ENCODE measurements around the gene MYOZ3.

MYOZ3 gene

DNA sequence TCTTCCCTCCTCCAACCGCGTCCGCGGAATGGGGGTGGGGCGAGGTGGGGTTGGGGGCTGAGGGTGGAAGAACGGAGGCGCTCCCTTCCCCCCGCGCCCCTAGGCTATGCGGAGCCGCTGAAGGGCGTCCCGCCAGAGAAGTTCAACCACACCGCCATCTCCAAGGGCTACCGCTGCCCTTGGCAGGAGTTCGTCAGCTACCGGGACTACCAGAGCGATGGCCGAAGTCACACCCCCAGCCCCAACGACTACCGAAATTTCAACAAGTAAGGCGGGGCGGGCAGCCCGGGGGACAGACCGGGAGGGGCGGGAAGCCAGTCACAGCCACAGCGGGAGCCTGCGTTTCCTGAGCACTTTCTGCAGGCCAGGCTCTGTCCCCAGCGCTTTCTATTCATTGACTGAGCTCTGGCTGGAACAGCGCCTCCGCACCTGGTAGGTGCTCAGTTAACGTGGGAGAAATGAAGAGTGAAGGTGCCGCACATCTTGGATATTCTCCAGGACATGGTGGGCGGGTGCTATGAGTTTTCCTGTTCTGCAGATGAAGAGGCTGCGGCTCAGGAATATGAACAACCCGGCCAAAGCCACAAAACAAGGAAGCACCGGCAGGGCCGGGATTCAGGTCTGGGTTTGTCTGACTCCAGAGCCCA, 11.3 kb downstream of the MYOZ3 start:
- Histone ChIP-seq H3K4me3 (peak overlapping the region; percentile 33 to 47 (median 35)), H3K27ac (peak overlapping the region in 17 of 21 experiments; percentile 0 to 57 (median 29))

GRCh38 chr5:150672884-150673275, 11.8 kb downstream of the MYOZ3 start:
- Histone ChIP-seq H3K4me3 (peak overlapping the region in 4 of 7 experiments; percentile 33 to 47 (median 38)), H3K27ac (peak overlapping the region in 11 of 21 experiments; percentile 7 to 55 (median 37))

GRCh38 chr5:150674341-150674821, 13.3 kb downstream of the MYOZ3 start:
- Histone ChIP-seq H3K27ac (peak overlapping the region in 11 of 21 experiments; percentile 3 to 73 (median 55)), H3K4me3 (no peak overlapping the region)

DNA sequence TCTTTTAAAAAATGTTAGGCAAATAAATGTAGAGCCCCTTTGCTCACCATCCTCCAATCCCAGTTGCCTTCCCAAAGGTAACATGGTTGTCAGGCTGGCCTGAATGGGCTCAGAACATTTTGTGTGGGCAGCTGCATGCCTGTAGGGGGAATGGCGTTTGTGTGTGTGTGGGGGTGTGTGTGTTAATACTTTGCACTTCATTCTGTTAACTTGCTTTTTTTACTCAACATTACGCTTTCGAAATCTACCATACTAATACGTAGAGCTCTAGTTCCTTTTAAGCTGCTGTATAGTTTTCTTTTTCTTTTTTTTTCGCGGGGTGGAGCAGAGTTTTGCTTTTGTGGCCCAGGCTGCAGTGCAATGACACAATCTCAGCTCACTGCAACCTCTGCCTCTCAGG, 14.0 kb downstream of the MYOZ3 start:
- Histone ChIP-seq H3K27ac (peak overlapping the region in 2 of 21 experiments; percentile 6 to 52), H3K4me3 (no peak overlapping the region)

GRCh38 chr5:150676578-150676977, 15.5 kb downstream of the MYOZ3 start:
- H3K4me3 ChIP-seq: no peak overlapping the region
- no peak overlapping the region for H3K27ac ChIP-seq

DNA sequence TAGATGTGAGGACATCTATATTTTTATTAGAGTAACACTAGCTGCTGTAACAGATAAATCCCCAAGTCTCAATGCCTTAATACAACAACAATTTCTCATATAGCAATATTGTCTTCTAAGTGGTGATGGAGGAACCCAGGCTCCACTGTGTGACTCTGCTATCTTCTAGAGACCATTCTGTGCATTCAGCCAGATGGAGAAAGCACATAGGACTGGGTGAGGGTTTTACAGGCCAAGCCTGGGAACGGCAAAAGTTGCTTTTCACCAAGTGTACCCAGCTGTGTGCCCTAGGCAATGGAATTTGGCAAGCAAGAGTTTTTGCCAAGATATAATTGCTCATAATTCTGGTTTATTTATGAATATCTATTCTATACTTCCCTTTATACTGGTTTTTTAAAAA, 28.1 kb downstream of the MYOZ3 start:
- no peak overlapping the region for H3K4me3 ChIP-seq
- no peak overlapping the region for H3K27ac ChIP-seq

GRCh38 chr5:150690760-150691159, 29.7 kb downstream of the MYOZ3 start:
- Histone ChIP-seq H3K4me3 (no peak overlapping the region), H3K27ac (no peak overlapping the region)

GRCh38 chr5:150692276-150692675, 31.2 kb downstream of the MYOZ3 start:
- no peak overlapping the region for H3K27ac ChIP-seq
- no peak overlapping the region for H3K4me3 ChIP-seq

GRCh38 chr5:150694612-150695011, 33.6 kb downstream of the MYOZ3 start:
- Histone ChIP-seq H3K27ac (no peak overlapping the region), H3K4me3 (no peak overlapping the region)

DNA sequence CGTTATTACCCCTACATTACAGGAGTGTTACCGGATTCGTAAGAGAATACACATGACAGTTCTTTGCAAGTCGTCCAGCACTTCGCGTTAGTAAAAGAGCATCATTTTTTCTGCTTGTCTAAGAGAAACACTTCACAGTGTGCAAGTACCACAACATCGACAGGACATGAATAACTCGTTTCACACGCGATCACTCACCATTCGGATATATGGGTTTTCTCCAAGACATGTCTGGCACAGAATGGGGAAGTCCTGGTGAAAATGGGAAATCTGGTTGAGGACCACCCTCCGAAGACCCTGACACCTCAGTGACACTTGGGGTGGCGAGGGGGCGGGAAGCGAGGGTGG, 39.2 kb downstream of the MYOZ3 start:
- H3K4me3 ChIP-seq: peak overlapping the region; percentile 61 to 97 (median 79)

DNA sequence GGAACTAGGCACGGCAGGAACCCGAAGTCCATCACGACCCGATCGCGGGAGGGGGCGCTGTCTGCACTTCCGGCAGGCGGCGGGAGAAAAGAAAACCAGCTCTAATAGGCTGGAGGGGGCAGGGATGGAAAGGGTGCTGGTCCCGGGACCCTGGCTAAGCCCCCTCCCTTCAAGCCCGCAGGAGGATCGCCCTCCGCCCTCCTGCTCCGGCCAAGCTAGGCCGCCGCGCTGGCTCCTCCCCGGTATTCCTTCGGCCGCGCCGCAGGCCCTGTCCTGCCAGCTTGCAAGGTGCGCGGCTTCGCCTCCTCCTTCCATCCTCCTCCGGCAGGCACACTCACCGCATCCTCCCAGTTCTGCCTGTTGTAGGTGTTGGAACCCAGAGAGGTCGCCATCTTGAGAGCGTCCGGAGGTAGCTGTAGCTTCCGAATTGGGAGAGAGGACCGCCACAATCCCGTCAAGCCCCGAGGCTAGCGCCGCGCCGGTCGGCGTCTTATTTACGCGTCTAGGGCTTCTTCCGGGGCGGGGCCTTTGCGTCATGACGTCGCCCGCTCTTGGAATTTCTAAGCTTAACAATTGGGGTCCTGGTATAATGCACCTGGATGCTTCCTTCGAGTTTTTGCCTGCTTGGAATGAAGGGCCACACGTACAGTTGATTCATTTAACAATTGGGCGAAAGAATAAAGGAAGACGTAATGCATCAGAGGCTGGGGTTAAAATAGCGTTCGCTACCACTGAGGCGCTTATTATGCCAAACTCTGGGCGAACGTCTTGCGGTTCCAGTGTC, 39.7 kb downstream of the MYOZ3 start, which contains the start of gene RBM22:
TSS of gene RBM22 (minus strand) at position 469 of the 784 bp plus-strand sequence. CDS start at position 392, 77 bp downstream.
- Histone ChIP-seq H3K4me3 (peak within 1 kb of the TSS; percentile 61 to 97 (median 79)), H3K27ac (peak within 1 kb of the TSS; percentile 87 to 100 (median 97))

More for the DNA sequence above, 39.2 kb downstream of the MYOZ3 start:
- peak overlapping the region in 20 of 21 experiments; percentile 88 to 100 (median 98) for H3K27ac ChIP-seq

DNA sequence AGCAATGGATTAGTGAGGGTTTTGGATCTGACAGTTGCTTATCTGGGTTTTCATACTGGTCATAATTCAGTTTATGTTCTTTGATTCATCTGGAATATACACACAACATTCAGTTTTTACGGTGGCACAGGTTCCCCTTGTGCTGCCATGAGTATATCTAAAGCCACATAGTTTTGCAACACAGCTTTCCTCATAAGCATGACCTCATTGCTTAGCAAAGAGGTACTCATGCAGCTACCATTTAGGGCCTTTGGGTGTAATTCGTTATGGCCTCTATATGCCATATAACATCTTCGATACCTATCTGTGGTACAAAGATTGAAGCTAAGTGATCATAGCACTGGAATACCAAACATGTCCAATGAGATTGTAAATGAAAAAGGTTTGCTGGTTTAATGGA, 42.7 kb downstream of the MYOZ3 start:
- no peak overlapping the region for H3K4me3 ChIP-seq
- H3K27ac ChIP-seq: no peak overlapping the region

DNA sequence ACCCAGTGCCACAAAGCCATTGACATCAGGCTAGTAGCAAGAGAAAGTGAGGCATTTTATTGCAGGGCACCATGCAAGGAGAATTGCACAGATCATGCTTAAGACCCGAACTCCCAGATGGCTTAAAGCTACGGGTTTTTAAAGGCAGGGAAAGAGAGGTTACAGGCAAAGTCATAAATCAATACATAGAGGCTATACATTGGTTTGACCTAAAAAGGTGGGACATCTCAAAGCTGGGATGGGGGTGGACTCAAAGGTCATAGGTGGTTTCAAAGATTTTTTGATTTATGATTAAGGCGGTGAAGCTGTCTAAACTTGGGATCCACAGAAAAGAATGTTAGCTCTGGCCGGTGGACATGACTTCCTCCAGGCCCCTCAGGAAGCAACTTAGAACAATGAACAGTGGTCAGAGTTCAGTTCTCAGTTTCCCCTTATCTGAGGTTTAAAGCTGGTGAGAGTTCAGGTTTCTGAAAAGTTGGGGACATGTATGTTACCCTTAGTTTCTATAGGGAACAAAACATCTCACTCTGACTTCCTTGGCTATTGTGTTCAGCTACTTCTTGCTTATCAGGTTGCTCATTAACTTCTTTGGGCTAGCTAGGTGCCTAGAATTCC, 45.8 kb downstream of the MYOZ3 start:
- Histone ChIP-seq H3K27ac (no peak overlapping the region), H3K4me3 (no peak overlapping the region)

DNA sequence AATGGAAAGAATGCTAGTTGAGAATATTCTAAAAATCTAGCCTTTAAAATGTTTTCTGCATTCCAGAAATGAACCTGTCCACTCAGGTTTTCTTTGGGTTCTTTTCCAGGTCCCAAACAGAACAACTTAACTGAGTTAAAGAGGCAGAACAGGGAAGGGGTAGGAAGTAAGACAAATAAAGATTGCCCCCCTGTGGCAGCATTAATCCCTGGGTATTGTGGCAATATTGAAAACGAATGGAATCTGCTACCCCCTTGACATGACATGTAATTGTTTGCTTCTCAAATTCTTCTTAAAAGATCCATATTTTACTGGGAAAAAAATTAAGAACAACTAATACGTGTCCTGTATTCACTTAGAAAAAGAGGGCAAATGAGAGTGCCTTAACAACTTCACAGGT, 49.1 kb downstream of the MYOZ3 start:
- no peak overlapping the region for H3K4me3 ChIP-seq
- no peak overlapping the region for H3K27ac ChIP-seq

DNA sequence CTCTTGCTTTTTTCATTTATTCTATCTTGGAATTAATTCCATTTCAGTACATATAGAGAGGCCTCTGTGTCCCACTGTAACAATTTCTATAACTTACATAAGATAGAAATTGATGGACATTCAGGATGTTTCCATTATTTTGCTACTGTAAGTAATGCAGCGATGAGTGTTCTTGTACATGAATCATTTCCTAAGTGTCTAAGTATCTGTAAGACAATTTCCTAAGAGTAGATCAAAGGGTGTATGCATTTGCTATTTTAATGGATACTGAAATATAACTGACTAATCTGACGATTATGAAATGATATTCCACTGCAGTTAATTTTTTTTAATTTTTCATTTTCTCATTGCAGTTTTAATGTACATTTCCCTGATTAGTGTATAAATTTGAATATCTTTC, 62.8 kb downstream of the MYOZ3 start:
- no peak overlapping the region for H3K27ac ChIP-seq

More for the DNA sequence above, 62.8 kb downstream of the MYOZ3 start:
- H3K4me3 ChIP-seq: no peak overlapping the region

Measured in skin epidermis (tissue), 12 donors.